ENCODE data around the gene SHISA6.

SHISA6 gene

DNA sequence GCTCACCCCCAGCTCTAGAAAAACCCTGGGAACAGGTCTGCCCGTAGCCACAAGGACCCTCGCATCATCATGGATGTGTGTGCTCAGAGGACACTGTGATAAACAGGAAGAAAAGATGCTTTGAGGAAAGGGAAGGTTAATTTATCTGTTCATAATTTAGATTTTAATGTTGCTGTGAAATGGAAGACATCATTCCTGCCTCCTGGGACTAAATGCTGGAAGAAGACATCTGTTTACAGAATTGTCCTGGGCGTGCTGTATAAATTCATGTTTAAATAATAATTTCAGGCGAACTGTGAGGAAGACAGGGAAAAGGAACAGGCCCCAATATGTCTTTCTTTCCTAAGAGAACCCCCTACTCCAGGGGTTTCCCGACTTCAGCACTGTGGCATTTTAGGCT is 112.6 kb downstream of the SHISA6 start:
- no peak for DNase-seq (ENCODE audit: low read depth)

DNA sequence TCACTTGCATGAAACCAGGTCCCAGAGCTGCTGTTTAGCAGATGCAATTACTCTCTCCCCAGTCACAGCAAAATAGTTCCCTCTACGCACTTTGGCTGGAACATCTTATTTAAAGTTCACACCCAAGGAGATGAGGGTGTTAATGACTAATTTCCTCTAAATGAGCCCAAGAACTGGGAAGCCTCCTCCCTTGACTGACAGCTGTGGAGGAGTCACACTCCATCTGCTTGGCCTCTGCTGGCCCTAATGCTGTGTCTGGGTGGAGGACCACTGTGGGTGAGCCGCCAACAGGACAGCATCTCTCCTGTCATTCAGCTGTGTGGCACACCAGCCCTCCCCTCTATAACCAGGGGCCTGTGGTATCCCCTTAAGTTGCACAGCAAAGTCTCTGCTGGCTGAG is 115.4 kb downstream of the SHISA6 start:
- no peak for DNase-seq (ENCODE audit: low read depth)

DNA sequence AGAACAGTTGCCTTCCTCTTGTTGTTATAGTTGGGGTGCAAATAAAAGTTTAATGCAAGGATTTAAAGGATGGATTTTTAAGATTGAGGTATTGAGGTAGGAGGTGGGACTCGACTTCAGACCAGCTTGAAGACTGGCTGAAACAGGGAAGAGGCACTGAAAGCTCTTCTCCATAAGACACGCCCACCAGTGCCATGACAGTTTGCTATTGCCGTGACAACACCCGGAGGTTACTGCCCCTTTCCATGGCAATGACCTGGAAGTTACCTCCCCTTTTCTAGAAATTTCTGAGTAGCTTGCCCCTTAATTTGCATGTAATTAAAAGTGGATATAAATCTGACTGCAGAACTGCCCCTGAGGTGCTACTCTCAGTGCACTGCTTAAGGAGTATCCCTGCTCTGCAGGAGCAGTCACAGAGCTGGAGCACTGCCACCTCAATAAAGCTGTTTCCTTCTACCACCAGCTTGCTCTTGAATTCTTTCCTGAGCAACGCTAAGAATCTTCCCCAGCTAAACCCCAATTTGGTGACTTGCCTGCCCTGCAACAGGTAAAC is 122.6 kb downstream of the SHISA6 start:
- no peak for DNase-seq (ENCODE audit: low read depth)

DNA sequence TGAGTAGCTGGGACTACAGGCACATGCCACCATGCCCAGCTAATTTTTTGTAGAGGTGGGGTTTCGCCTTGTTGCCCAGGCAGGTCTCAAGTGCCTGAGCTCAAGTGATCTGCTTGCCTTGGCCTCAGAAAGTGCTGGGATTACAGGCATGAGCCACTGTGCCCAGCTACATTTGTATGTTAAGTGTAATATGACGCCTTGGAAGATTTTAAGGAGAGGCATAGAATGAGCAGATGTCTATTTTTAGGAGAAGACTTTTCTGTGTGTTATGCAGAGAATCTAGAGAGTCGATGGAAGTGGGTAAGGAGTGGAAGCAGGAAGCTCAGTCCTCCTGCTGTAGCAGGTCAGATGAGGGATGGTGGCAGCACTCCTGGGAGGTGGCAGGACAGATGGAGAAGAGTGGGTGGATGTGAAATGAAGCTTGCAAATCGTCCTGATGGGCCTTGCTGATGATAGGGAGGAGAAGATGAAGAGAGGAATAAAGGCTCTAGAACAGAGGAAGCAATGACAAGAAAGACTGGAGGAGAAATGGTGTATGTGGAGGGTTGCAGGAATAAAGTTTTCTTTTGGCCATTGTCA is 125.3 kb downstream of the SHISA6 start:
- DNase-seq (ENCODE audit: low read depth), result no peak

DNA sequence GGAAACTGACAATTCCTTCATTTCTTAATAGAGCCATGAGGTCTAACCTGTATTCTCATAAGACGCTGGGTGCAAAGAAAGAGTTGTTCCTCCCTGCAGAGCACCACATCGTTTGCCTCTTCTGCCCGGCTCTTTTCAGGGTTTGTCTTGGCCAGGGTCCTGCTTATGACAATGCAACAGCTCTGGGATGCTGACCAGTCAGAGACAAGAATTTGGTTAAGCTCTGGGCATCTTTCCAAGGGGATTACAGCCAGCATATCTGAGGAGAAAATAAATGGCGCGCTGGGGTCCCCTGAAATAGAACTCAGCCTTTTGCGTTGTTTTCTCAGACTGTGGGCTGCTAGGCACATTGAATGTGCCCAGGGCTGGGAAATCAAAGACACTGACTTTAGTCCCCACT is 128.6 kb downstream of the SHISA6 start:
- no peak for DNase-seq (ENCODE audit: low read depth)

DNA sequence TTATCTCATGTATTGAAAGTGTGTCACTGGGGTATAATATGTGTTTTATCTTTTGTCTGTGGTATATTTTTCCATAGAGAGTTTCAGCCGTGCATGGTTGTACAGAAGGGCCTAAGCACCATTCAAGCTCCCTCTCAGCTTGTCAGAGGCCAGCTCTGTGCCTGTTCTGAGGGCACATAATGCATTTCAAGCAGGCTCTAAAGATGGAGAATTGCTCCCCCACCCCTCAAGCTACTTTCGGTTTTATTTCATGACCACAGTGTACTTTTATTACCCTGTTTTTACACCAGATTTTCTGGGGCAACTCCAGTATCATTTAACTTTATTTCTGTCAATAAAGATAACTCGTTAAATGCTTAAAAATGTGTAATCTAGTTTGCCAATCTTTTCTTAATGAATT is 131.7 kb downstream of the SHISA6 start:
- no peak for DNase-seq (ENCODE audit: low read depth)

DNA sequence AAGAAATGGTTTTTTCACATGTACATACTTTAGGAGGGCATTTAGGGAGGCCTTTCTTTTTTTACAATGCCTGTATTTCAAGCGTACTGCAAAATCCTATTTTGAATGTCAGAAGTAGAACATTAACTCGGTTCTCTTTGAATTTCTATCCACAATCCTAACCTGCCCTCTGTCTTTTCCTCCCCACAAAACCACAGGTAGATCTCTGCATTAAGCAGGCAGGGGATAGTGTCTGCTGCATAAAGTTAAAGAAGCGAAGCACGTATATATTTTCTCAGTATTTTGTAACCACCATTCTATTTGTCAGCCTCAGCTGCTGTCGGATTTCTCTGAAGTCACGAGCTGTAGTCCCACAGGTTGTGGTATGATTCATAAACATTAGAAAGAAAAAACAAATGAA is 137.5 kb downstream of the SHISA6 start:
- no peak for DNase-seq (ENCODE audit: low read depth)

DNA sequence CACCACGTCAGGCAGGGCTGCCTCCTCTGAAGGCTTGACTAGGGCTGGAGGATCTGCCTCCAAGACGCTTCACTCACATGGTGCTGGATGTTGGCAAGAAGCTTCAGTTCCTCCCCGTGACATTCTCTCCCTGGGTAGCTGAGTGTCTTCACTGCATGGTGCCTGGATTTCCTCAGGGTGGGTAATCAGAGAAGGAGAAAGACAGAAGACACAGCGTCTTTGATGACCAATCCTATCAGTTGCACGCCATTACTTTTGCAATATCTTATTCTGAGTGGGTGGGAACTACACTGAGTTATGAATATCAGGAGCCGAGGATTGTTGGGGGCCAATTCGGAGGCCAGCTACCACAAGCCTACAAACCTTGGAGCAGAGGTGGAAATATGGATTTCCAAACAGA is 139.7 kb downstream of the SHISA6 start:
- DNase-seq (ENCODE audit: low read depth), result no peak

DNA sequence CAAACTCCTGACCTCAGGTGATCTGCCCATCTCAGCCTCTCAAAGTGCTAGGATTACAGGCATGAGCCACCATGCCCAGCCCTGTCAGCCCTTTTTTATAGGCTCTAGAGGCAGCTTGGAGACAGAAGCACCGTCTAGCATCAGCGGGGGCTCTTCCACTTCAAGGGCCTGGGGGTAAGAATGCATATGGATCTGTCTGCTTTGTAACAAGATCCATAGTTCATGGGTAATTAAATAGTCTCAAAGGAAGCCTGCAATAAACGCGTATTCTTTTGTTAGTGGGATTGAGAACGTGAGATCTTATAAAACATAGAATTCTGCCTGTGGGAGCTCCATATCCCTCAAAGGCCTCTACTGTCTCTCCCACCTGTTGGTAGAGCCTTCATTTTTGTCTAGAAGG is 142.1 kb downstream of the SHISA6 start:
- no peak for DNase-seq (ENCODE audit: low read depth)

DNA sequence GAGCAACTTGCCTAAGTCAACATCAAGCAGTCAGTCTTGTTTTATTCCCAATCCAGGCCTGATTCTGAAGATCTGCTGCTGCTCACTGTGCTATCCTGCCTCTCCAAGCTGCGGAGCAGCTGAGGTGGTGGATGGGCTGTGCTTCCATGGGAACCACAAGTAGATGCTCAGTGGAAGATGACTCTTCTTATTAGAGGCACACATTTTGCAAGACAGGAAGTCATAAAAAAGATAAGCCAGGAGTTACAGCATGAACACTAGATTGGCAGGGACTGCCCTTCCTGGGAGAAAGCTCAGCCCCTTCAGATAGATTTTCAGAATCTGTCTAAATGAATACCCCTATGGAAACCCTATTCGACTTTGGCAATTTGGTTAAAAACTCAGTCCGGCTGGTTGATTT is 143.1 kb downstream of the SHISA6 start:
- no peak for DNase-seq (ENCODE audit: low read depth)

DNA sequence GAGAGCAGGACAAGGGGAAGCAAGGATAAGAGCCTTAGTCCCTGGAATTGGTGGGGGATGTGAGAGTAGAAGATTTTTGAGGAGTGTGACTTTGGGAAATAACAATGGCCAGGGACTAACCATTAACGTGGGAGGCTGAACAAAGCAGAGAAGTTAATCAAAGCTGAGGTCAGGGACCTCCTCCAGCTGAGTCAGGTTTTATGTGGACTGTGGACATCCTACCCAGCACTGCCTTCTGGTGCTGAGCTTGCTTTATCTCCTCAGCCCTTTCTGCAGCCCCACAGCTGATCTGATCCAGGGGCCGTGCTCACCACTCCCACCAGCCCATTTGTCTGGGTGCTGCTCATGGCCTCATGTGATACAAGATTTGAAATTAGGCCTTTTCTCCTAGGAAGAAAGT is 146.6 kb downstream of the SHISA6 start:
- DNase-seq (ENCODE audit: low read depth), result no peak

DNA sequence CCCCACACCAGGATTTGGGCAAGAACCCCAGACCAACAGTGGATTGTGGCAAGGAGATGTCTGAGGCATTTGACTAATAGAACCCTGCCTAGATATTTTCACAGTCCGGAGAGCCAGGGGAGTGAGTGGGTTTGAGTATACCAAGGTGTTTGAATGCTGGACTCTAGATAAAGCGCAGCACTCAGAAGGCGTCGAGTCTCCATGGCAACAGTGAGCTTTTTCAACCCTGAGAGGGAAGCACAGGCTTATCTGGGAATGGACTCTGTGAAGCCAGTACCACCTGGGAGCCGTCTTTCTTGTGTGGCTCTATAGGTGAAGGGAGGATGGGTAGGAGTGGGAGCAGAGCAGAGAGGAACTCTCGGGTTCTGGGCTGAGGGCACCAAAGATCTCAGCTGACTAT is 147.0 kb downstream of the SHISA6 start:
- no peak for DNase-seq (ENCODE audit: low read depth)

DNA sequence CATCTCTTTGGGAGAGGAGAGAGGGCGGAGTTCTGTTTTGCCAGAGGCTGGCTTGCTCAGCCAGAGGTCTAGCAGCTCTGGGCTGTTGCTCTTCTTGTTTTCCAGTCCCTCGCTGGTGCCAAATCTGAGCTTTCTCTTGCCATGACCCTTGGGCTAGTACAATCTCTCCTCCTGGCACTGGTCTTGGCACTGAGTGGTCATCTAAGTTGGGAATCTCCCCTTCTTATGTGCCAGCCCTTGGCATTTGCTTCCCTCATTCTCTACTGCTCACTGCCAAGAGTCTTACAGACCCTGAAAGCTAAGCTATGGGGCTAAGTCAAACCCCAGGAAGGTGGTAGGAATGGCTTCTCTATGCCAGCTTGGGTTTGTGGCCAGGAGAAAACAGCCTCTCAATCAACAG is 148.6 kb downstream of the SHISA6 start:
- DNase-seq (ENCODE audit: low read depth), result no peak

DNA sequence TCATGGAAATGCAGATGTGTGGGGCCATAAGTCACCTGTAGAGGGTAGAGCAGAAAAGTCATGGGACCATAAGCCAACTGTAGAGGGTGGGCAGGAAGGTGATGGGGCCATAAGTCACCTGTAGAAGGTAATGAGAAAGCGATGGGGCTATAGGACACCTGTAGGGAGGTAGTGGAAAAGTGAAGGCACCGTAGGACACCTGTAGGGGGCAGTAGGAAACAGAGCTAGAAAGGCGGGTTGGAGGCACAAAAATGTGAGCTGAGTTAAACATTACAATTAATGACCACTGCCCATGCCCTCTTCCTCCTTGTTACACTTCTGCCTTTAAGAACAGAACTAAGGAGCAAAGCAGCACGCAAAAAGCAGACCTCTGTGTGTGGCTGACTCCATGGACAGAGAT is 150.1 kb downstream of the SHISA6 start:
- no peak for DNase-seq (ENCODE audit: low read depth)

DNA sequence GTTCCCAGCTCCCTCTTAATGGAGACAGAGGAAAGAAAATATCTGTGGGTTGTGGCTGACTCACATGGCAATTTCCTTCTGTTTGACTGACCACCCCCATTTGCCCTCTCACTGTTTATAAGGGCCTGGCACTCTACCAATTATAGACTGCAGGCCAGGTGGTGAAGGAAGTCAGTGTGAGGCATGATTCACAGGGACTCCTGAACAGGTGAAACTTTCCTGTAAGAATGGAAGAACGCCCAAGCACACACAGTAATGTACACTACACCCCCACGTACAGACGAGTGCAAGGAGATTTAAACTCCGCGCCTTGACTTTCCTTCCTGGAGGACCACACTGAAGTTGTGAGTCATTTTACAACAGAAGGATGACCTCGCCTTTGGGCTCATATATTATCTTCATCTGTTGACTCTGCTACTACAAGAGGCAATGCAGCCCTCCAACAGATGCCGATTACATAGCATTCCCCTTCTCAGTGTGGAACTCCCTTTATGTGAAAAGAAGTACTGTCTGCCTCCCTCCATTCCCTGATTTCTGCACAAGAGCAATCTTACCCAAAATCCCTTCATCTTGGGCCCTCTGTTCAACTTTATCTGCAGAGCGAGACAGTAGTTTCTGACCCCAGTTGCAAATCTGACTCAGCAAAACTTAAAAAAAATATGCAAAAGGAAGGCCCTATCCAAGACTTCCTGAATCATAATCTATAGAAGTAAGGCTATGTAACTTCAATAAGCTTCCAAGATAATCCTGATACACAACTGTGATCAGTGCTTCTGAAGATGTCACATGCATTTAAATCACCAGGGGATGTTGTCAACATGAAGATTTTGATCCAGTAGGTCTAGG is 163.6 kb downstream of the SHISA6 start:
- no peak for DNase-seq (ENCODE audit: low read depth)

DNA sequence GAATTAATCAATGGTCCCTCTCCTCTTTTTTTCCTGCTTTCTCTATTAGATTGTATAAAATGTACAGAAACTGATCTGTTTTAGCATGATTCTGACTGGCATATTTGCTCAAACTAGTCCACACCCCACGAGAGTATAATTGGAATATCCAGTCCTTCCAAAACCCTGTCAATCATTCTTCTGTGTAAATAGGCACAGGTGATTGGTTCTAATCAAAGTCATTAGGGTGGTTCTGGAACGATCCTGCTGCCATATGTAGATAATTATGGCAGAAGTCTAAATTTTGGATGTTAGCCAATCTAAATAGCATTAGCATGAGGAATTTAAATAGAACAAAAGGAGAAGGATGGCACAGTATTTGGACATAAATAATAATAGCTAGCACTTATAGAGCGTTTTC is 165.7 kb downstream of the SHISA6 start:
- no peak for DNase-seq (ENCODE audit: low read depth)

DNA sequence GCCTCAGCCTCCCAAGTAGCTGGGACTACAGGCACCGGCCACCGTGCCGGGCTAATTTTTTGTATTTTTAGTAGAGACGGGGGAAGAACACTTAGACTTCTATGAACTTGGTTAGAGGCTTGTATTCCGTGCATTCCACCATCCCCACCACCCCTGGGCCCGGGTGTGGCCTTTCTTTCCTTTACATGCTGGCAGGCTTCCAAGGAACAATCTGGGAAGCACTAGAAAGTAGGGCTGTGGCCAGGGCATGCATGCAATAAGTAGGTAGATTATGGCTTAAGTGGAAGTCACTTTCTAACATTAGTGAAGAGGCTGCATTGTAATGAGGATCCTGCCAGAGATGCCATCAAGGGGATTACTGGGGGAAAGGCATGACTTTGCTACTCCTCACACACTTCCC is 171.6 kb downstream of the SHISA6 start:
- DNase-seq (ENCODE audit: low read depth), result no peak

DNA sequence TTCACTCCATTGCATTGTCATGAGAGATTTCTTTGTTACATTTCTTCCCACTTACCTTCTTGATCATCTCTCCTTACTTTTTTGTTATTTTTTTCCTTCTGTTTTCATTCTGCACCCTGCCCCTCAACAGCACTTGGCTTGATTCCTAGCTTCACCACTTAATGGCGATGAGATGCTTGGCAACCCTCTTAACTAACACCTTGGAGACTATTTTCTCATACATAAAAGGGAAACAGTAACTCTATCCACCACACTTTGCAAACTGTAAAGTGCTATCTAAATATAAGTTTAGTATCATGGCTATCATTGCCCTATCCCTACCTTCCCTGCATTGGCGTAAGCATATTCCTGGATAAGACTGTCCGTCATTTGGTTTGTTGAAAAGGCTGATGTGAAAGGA is 177.3 kb downstream of the SHISA6 start:
- no peak for DNase-seq (ENCODE audit: low read depth)

DNA sequence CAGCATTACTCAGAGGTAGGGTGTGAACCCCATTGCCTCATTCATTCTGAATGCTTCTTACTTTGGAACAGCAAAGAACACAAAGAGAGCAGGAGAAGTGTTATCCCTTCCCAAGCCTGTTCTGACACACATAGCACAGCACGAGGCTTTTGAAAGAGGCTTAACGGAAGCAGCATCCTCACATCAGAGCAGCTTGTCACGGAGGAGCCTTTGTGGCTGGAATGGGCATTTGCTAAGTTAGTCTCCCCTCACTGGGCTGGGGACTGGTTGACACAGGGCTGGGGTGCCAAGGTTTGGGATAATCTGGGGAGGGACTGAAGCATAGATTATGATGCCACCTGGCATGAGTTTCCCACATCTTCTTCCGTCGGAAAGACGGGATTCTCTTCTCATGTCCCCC is 189.7 kb downstream of the SHISA6 start:
- DNase-seq (ENCODE audit: low read depth), result no peak

DNA sequence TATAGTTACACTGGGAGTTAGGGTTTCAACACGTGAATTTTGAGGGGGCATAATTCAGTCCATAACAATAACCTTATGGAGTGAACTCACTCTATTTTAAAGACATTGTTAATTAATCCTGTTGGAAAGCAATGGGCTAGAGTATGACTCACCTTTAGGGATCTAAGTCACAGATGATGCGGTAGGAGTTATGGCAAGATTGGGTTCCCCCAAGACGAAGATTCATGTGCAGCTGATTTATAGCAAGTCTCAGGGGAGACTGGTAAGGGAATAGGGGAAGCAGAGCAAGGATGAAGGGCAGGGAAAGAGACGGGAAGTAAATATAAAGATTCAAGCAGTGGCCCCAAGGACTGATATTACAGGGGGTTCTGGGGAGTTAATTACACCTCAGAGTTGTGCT is 197.7 kb downstream of the SHISA6 start:
- no peak for DNase-seq (ENCODE audit: low read depth)

DNA sequence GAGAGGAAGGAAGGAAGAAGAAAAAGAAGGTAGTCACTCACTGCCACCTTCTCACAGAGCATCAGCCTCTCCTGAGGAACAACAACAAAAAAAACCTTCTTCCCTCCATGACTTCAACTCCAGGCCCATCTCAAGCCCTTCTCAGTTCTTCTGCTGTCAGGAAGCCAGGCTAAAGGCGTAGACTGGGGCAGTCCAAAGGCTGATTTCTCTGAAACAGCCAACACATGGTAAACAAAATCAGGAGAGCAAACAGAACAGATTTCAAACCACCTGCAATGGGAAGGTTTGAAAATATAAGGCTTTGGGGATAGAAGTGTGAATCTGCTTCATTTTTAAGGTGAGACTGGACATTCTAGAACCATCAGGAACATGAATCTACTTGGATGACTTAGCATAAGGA is 200.0 kb downstream of the SHISA6 start:
- no peak for DNase-seq (ENCODE audit: low read depth)

DNA sequence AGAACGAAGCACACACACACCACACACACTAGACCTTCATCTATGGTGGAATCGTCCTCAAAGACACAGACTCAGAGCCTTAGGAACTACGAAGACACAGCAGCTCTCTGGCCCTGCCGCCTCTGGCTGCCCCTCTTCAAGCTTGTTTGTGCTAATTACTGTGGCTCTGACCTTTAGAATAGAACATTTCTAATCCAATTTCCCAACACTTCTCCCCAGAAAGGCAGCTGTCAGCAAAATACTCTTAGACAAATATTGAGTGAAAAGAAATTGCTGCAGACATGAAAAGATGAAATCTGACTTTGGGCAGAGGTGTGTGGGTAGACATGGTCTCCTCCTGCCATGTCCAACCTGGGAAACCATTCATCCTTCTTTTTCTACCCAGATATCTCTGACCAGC is 205.3 kb downstream of the SHISA6 start:
- DNase-seq (ENCODE audit: low read depth), result no peak

DNA sequence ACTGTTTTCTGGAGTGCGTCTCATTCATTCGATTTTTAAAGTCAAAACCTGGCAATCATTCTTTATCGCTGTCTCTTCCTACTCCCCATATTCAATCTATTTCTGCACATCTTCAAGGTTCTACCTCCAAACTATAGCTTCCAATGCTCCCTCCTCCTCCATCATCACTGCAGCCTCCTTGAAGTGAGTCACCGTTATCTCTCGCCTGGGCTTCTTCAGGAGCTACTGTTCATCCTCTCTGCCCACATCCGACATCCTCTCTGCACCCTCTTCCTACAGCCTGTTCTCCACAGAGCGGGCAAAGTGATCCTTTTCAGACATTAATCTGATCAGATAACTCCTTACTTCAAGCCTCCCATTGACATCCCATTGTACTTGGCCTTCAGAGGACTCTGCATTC is 213.1 kb downstream of the SHISA6 start:
- DNase-seq (ENCODE audit: low read depth), result no peak

DNA sequence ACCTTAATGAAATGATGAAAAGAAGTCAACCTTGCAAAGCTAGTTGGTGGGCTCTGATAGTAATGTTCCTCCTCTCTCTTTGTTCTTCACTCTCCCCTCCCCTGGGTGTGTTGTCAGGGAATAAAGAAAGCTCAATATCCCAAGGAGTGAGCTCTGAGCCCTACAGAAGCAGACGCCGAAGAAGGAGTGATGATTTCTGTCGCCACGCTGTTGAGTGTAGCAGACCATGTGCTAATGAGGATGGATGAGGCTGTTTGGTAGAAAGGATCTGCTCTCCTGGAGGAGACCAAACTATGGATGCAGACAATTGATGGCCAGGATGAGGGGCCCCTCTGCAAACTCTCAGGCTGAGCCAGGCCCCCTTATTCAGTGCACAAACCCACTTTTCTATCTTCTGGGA is 217.3 kb downstream of the SHISA6 start:
- no peak for DNase-seq (ENCODE audit: low read depth)

Data from ELR (cell line).